ENCODE results near the gene GRID1. TPM values are rescaled to one million over a fixed set of nuclear protein-coding genes. Genes with fewer than 3 reads are reported as not detected.

The GRID1 gene
- total RNA-seq, 1 experiment from 2014 or later, result 0.31 TPM

DNA sequence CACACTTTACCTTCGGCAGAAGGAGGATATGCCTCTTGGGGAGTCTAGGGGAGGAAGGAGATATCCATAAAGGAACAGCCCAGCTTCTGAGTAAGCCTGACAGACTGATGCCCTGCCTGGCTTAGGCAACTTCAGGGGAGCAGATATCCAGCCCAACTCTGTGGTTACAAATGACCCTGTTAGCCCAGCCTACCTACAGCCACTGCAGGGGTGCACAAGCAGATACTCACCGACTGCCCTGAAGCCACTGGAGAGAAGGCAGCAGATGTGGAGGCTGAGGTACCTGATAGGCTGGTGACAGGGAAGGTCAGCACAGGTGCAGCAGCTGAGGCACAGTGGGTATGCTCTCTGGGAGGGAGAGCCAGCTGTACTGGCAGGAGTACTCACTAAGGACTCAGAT, 770.2 kb downstream of the GRID1 start:
- Histone ChIP-seq H3K27me3 (ENCODE audit: control insufficient read depth, insufficient read depth, low read length) (no peaks in the 10 kb centered on the region), H3K36me3 (replicated peaks; ENCODE audit: control insufficient read depth, insufficient read depth, low read length) (no peaks in the 10 kb centered on the region), H3K4me3 (ENCODE audit: insufficient read depth, low read depth, low read length) (no peak overlapping the region)
- DNase-seq, result no peak

DNA sequence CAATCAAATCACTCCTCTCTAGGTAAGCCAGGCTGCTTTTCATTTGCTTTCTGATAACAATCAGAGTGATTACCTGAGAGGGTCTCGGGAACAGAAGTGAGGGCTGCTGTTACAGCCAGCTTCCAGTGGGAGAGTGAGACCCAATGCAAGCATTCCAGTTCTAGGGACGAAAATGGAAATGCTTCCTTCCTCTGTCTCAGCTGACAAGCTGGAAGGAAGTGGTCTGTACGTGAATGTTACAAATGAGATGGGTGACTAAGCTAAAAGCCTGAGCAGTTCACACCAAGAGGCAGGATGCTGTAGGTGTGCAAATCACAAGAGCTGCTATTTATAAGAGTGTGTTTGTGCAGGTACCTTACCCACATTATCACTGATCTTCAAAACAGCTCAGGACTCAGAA, 772.4 kb downstream of the GRID1 start:
- Histone ChIP-seq H3K36me3 (replicated peaks; ENCODE audit: control insufficient read depth, insufficient read depth, low read length) (no peaks in the 10 kb centered on the region), H3K27me3 (ENCODE audit: control insufficient read depth, insufficient read depth, low read length) (no peaks in the 10 kb centered on the region), H3K4me3 (ENCODE audit: insufficient read depth, low read depth, low read length) (no peak overlapping the region)
- no peak for DNase-seq

DNA sequence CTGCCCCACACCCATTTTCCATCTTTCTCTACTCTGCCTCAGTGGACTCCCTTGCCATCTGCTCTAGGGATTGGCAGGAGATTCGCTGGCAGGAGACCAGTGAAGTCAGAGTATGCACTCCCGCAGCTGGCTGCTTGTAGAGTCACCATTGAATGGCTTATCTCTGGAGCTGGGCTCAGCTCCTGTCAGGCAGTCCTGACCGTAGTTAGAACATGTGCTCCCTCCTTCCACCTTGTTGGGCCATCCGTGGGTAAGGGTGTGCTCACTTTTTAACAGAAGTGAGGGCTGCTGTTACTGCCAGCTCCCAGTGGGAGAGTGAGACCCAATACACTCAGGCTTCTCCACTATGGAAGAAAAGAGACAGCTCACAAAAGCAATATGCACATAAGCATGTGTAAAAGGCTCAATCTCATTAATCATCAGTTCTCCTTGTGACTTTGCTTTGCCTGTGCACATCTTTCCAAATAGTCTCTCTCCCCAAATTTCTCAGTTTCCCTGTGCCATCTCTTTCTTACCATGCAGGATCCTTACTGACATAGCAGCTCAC, 773.3 kb downstream of the GRID1 start:
- H3K36me3 ChIP-seq (replicated peaks; ENCODE audit: control insufficient read depth, insufficient read depth, low read length), result no peaks in the 10 kb centered on the region
- no peaks in the 10 kb centered on the region for H3K27me3 ChIP-seq (ENCODE audit: control insufficient read depth, insufficient read depth, low read length)
- no peak for DNase-seq
- H3K4me3 ChIP-seq (ENCODE audit: insufficient read depth, low read depth, low read length), result no peak overlapping the region

DNA sequence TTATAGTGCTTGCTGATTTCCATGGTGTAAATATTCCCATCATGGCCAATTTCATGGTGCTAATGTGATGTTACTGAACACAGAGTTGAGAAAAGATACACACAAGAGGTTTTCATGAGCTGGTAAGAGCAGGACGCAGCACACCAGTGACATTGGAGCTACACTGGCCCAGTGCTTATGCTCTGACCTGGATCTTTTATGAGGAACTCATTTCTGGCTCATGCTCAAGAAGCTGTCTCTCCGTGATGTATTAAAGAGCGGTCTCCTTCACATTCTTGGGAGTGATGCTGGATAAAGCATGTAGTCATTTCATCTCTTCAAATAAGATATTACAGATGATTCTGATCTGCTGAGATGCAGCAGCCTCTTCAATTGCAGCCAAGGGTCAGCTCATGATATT, 785.2 kb downstream of the GRID1 start:
- no peaks in the 10 kb centered on the region for H3K27me3 ChIP-seq (ENCODE audit: control insufficient read depth, insufficient read depth, low read length)
- no peak for DNase-seq
- no peak overlapping the region for H3K4me3 ChIP-seq (ENCODE audit: insufficient read depth, low read depth, low read length)
- H3K36me3 ChIP-seq (replicated peaks; ENCODE audit: control insufficient read depth, insufficient read depth, low read length), result no peaks in the 10 kb centered on the region

DNA sequence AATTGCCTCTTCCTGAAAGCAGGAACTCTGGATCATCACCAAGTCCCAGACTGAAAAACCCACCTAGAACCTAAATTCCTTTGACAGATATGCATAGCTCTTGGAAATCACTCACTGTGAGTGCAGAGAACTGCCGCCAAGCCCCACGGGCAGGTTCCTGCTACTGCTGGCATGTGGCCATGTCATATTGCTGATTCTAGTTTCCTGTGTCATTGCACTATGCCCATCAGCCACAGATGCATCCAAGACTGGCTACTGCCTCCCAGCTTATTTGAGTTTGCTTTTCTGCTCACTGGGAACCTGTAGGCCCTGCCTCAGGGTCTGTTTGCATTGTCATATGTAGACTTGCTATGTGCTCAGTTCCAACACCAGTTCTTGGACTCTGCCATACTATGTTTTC, 786.0 kb downstream of the GRID1 start:
- H3K27me3 ChIP-seq (ENCODE audit: control insufficient read depth, insufficient read depth, low read length), result no peaks in the 10 kb centered on the region
- H3K36me3 ChIP-seq (replicated peaks; ENCODE audit: control insufficient read depth, insufficient read depth, low read length), result no peaks in the 10 kb centered on the region
- no peak overlapping the region for H3K4me3 ChIP-seq (ENCODE audit: insufficient read depth, low read depth, low read length)
- no peak for DNase-seq

DNA sequence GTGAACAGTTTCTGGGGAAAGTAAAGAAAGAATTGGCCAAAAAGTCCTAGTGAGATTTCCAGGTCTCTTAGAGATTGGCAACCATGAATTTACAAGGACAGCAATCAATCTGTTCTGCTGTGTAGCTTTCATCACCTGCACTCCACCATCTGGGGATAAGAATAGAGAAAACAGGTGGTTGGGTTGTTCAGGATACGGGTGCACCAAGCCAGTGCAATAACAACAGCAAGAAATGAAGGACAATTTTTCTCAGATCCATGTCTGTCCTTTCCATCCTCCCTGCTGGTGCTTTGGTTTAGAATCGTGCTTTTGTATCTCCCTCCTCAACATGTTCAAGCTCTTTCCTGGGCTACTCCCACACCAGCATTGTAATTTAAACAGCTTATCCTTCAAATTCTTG, 787.7 kb downstream of the GRID1 start:
- DNase-seq, result no peak
- Histone ChIP-seq H3K27me3 (ENCODE audit: control insufficient read depth, insufficient read depth, low read length) (no peaks in the 10 kb centered on the region), H3K4me3 (ENCODE audit: insufficient read depth, low read depth, low read length) (no peak overlapping the region), H3K36me3 (replicated peaks; ENCODE audit: control insufficient read depth, insufficient read depth, low read length) (no peaks in the 10 kb centered on the region)

DNA sequence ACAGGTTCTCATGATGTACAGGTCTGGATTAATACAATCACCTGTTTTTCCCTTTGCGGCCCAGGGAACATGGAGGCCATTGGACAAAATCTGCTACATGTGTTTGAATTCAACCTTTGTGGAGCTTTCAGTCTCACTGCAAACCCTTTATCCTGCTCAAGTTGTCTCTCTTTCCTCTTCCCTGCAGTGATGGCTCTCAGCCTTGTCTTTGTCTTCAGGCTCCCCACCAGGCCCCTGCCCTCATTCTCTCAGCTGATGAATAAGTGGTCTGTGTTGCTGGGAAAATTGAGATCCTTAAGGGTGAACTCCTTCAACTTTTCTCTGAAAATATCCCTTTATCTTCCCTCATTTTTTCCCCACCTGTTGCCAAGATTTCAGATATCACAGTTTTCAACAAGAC, 791.2 kb downstream of the GRID1 start:
- H3K4me3 ChIP-seq (ENCODE audit: insufficient read depth, low read depth, low read length), result no peak overlapping the region
- no peaks in the 10 kb centered on the region for H3K36me3 ChIP-seq (replicated peaks; ENCODE audit: control insufficient read depth, insufficient read depth, low read length)
- H3K27me3 ChIP-seq (ENCODE audit: control insufficient read depth, insufficient read depth, low read length), result no peaks in the 10 kb centered on the region
- DNase-seq, result no peak

DNA sequence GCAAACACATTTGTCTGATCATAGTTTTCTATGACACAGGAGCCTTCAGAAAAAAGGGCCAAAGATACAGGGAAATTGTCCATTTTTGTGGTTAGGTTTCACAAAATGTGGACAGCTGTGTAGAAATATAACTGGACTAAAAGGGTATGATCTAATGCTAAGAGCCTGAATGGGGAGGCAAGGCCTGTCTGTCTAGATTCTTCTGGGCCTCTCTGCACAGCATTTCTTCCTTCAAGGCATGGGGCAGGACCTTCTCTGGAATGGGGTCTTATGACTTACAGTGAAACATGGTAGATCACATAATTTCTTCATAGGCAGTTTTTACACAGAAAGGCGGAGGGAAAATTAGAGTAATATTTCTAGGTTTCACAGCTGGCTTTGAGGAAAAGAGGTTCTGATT, 795.7 kb downstream of the GRID1 start:
- Histone ChIP-seq H3K27me3 (ENCODE audit: control insufficient read depth, insufficient read depth, low read length) (no peaks in the 10 kb centered on the region), H3K4me3 (ENCODE audit: insufficient read depth, low read depth, low read length) (no peak overlapping the region), H3K36me3 (replicated peaks; ENCODE audit: control insufficient read depth, insufficient read depth, low read length) (no peaks in the 10 kb centered on the region)
- DNase-seq, result no peak

DNA sequence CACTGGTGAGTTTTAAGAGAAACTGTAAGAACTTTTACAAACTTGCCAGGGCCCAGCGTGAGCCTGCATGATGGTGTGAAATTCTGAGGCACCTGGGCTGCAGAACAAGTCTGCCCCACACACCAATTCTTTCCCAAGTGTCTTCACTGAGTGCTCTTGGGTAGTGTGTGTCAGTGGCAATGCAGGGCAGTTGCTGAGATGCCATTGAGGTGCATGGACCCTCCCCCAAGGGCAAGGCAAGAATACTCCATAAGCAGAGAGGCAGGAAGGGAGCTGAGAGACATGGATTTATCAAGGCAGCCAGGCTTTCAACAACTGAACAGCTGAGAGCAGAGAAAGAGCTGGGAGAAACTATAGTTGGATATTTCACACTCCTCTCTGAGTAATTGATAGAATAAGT, 801.2 kb downstream of the GRID1 start:
- no peaks in the 10 kb centered on the region for H3K36me3 ChIP-seq (replicated peaks; ENCODE audit: control insufficient read depth, insufficient read depth, low read length)
- no peak overlapping the region for H3K4me3 ChIP-seq (ENCODE audit: insufficient read depth, low read depth, low read length)
- H3K27me3 ChIP-seq (ENCODE audit: control insufficient read depth, insufficient read depth, low read length), result no peaks in the 10 kb centered on the region
- DNase-seq, result no peak

DNA sequence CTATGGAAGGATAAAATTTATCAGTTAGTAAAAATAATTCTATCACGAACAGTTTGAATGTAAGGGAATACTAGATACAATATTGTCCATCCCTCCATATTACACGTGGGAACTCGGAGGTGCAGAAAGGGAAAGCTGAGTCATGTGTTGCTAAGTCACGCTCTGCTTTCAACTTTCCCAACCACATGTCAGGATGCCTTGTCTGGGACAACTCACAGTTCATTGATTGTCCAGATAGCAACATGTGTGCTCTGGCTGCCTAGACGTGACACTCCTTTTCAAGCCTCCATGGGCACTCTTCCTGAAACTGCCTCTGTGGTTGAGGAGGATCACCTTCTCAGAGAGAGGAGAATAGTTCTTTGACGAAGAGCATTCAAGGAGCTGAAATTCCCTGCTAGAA, 808.1 kb downstream of the GRID1 start:
- Histone ChIP-seq H3K36me3 (replicated peaks; ENCODE audit: control insufficient read depth, insufficient read depth, low read length) (no peaks in the 10 kb centered on the region), H3K4me3 (ENCODE audit: insufficient read depth, low read depth, low read length) (no peak overlapping the region), H3K27me3 (ENCODE audit: control insufficient read depth, insufficient read depth, low read length) (no peaks in the 10 kb centered on the region)
- no peak for DNase-seq

DNA sequence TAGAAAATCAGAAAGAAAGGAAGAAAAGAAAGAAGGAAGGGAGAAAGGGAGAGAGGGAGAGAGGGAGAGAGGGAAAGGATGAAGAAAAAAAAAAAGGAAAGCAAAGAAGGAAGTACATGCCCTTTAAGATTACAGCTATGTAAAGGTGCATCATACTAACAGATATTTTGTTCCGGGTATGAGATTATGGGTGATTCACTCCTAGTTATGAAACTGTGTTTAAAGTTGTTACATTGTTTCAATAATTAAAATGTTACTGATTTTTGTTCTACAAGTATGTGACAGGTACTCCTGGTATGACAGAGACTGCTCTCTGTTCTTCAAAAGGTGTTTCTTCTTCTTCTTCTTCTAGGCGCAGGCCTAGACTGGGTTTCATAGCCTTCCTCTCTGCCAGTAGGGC, 808.9 kb downstream of the GRID1 start:
- Histone ChIP-seq H3K4me3 (ENCODE audit: insufficient read depth, low read depth, low read length) (no peak overlapping the region), H3K27me3 (ENCODE audit: control insufficient read depth, insufficient read depth, low read length) (no peaks in the 10 kb centered on the region), H3K36me3 (replicated peaks; ENCODE audit: control insufficient read depth, insufficient read depth, low read length) (no peaks in the 10 kb centered on the region)
- DNase-seq, result no peak

DNA sequence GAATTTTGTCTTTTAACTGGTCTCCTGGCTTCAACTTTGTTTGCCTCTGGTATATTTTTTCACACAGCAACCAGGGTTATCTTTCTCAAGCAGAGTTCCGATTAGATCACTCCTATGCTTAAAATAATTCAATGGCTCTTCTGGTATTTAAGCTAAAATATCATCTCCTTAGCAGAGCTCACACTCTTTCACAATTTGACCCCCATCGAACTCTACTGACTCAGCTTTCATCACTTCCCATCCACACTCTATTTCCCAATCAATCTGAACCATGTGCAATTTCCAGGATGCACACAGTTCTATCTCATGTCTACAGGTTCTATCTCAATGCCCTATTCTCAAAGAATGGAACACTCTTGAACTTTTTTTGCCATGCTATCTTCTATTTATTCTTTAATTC, 809.5 kb downstream of the GRID1 start:
- Histone ChIP-seq H3K4me3 (ENCODE audit: insufficient read depth, low read depth, low read length) (no peak overlapping the region), H3K27me3 (ENCODE audit: control insufficient read depth, insufficient read depth, low read length) (no peaks in the 10 kb centered on the region), H3K36me3 (replicated peaks; ENCODE audit: control insufficient read depth, insufficient read depth, low read length) (no peaks in the 10 kb centered on the region)
- no peak for DNase-seq

Other genes starting within 250 kb of the GRID1 start
- gene WAPL, start 155.0 kb upstream of the GRID1 start, total RNA-seq (2014; rRNA removed; shearing (Covaris generic)), result 33.5 and 44.9 TPM in 2 replicates